GM19395 (cell line): ENCODE measurements around the gene CRADD.
"Not testable (repeated sequence)": the region's sequence is repeated elsewhere in the genome, so short reads cannot be mapped to it uniquely, and the experiment has no call there.

Experiments used
- ATAC-seq: cut with Tn5 transposase; IDR thresholded peaks from one replicate; pipeline ENCODE4 v1.9.1; 2021; ENCODE audit warnings: mild to moderate bottlenecking, moderate library complexity; ENCODE audit not compliant: unreplicated experiment

Gene CRADD

DNA sequence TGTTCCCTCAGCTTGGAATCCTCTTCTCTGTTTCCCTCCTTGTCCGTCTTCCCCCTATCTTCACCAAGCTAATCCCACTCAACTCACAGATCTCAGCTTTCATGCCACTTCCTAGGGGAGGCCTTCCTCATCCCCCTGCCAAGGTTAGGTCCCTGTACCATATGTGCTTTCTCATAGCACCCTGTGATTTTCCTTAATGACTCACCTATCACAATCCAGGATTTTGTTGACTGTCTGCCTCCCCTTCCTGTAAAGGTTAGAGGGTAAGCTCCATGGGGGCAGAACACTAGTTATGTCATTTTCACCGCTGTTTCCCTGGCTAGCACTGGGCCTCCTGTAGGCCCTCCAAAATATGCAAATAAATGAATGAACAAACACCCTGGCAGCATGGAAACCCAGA lies 57.6 kb downstream of the CRADD start:
- ATAC-seq, result no peak

DNA sequence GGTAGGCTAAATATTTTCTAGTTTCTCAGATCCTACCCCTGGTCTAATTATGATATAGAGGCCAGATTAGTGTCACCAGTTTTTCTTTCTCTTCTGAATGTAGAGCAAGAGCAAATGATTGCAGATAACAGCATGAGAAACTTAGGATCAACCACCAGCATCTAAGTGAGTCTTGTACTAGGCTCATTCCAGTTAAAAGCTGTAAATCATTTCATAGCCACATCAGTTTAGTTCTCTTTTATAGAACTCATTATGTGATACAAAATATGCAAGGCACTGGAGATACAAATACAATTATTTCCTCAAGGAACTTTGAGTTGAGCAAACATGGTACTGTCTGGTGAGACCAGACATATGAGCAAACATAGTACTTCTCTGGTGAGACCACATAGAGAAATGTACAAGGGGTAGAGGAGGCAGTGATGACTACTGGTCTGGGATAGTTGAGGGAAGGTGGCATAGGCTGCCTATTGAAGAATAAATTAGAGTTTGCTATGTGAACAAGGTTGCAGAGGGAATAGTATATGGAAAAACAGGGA lies 59.5 kb downstream of the CRADD start:
- ATAC-seq, result no peak

DNA sequence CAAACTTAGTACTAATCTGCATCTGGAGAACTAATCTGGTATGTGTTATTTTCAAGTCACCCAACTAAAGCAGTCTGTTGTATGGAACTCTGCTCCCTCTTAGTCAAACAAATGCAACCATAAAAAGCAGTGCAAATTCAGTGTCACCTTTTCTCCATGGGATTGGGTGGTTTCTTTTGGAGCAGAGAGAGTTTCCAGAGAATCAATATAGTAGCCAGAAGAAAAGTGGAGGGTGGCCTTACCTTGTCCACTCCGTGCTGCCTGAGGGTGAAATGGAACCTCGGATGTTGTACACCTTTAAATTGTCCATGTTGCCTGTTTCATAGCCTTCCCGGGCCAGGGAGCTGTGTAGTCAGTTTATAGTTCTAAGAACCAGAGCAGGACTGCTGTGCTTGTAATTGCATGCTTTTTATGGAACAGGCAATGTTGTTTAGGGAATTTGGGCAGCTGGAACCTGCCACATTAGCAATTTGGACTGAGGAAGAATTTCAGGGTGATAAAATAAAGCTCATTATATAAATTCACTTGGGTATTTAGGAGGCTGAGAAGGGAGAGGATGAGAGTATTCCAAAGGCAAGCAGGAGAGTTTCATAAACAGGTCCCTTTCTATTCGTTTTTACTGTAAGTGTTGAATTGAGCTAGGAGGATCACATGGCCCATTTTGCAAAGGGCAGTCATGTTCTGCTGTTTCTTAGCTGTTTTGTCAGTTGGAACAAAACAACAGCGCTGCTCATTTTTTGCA lies 60.5 kb downstream of the CRADD start:
- ATAC-seq, result no peak

DNA sequence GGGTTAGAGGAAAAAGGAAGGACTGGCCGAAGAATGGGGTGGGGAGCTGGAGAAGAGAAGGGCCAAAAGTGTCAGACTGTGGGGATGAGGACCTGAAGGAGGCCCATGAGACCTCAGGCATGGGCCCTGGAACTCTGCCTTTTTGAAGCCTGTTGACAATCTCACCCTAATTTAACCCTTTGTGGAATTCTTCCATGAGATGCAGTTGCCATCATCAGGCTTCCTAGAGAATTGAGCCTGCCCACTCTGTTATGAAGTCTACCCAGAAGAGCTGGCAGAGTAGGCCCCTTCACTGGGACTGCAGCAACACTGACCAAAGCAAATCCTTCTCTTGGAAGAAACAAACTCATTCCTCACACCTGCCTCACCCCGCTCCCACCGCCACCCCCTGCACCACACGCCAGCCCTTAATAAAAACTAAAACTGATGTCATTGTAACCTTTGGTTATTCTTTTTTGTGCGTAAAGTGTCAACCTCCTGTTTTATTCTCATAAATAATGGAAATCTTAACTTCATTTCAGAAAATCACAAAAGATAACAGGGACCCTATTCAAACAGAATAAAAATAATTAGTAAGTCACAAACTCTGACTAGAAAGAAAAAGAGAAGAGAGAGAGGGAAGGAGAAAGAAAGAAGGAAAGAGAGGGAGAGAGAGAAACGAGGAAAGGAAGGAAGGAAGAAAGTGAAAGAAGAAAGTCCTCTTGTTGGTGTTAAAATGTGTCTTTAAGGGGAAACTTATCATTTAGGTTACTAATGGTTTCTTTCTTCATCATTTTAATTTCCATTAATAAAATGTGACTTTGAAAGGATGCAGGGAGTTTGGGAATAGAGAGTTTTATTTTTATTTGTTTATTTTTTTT lies 61.3 kb downstream of the CRADD start:
- no peak for ATAC-seq

DNA sequence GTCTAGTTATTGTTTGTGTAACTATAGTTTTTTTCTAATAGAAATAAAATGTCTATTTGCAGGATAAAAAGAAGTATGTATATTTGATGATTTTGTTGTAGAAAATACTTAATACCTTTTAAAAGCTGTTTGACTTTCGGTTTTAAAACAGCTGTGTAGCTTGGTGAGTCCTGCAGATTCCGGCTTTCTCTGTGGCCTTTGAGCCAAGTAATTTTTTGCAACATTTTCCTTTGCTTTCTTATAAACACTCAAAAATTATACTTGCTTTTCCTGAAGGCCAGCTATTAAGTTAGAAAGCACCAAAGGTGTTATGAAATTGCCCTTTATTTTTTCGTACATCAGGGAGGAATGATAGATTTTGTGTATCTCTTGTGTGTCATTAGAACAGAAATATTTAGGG lies 63.6 kb downstream of the CRADD start:
- no peak for ATAC-seq

DNA sequence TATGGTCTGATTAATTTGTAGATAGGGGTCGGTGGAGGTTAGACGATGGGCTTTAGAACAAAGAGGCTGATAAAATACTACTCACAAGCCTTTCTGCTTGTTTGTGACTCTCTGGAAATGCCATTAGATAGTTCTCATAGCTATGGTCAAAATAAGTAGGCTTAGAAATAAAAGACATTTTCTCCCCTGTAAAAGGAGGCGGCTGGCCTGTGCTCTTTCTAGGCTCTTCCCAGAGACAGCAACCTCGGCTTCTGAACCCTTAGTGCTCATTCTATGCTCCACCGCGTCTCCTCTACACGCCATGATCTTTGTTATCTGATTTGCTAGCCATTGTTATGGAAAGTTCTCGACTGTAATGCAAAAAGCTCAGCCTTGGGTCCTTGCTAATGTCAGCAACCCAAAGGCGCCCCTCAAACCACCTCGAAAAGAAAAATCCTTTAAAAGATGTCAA lies 64.5 kb downstream of the CRADD start:
- ATAC-seq, result peak; percentile 42

DNA sequence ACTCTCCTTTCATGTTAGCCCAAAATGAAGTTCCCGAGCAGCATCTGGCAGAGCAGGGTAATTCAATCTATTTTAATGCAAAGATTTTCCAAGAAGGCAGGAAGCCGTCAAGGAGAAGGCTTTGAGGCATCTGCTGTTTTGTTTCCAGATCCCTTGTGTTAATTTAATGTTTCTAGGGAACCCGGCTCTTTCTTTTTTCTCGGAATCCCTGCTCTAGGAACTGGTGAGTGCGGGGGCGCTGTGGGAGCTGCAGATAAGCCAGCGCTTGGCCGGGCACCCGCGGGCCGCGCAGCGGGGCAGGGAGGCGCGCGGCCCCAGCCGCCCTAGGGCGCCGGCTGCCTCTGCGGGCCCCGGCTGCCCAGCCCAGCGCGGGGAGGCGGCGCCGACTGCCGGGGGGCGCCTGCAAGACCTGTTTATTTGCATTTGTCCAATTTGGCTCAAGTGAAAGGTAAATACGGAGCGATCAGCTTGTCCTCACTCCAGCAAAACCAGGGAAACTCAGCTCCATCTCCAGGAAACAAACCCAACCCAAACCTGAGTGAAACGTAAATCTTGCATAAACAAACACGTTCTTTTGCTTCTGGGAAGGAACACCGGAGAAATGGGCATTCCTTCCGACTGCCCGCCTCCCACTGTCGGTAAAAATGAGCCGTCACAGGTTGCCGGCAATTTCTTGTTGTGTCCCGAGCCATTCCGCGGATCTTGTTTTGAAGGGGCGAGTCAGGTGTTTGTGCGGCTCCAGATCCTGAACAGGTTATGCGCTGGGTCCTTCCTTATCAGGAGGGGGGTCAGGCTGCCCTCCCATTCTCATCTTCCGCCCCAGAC lies 65.1 kb downstream of the CRADD start:
- peak; percentile 87 for ATAC-seq

DNA sequence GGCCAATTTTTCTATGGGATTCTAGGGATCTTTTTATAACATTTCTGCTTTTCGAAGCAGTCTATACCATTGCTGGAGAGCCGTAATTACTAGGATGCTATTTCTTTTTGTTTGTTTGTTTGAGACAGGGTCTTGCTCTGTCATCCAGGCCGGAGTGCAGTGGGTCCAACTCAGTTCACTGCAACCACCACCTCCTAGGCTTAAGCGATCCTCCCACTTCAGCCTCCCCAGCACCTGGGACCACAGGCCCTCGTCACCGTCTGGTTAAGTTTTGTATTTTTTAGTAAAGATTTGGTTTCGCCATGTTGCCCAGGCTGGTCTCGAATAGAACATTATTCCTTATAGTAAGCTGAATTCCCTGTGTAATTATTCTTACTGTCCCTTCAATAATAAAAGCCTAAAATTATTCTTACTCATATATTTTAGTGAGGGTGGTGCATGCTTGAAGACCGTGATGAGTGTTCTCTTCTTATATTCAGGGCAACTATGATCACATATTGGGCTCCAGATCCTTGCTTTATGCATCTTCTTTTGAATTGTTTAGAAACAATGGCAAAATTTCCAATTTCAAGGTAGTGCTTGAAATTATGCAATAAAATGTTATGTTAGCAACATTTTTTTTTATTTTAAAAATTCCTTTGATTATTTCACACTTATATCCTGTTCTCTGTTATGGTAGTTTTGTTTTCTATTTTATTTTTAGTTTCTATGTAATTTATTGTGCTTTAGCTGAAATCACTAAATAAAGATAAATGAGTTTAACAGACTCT lies 66.2 kb downstream of the CRADD start:
- no peak for ATAC-seq

DNA sequence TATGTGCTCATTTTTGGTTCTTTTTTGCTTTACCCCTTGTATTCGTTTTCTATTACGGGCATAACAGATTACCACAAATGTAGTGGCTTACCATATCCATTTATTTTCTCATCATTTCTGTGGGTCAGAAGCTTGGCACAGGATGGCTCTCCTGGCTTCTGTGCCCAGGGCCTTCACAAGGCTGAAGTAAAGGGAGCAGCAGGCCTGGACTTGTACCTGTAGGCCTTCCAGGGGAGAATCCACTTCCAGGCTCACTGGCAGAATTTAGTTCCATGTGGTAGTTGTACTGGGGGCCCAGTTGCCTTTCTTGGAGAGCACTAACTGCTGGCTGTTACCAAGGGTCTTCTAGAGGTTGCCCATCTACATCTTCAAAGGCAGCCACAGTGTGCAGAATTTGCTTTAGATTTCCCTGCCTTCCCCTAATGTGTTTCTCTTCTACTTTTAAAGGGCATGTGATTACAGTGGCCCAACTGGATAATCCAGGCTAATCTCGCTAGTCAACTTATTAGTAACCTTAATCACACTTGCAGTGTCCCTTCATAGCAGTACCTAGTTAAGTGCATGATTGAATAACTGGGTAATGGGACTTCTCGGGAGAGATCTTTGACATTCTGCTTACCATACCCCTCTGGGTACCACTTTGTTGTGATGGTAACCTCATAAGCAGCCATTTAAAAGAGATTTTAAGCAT lies 67.0 kb downstream of the CRADD start:
- ATAC-seq, result no peak

DNA sequence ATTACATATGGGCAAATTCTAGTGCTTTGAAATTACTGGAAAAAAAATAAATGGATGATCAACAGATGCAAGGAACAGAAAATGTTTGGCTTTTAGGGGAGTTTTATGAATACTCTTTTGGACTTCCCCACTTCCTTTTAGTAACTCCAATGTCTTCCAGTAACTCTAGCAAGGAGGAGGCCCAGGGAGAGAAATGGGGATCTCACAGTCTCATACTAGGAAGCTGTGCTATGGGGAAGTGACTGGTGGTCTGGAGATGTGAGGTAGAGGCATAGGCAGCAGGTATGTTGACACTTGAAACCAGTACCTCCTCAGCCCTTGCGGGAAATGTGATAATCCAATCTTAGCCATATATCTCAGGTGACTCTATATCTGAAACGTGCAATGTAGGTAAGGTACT lies 68.1 kb downstream of the CRADD start:
- no peak for ATAC-seq

DNA sequence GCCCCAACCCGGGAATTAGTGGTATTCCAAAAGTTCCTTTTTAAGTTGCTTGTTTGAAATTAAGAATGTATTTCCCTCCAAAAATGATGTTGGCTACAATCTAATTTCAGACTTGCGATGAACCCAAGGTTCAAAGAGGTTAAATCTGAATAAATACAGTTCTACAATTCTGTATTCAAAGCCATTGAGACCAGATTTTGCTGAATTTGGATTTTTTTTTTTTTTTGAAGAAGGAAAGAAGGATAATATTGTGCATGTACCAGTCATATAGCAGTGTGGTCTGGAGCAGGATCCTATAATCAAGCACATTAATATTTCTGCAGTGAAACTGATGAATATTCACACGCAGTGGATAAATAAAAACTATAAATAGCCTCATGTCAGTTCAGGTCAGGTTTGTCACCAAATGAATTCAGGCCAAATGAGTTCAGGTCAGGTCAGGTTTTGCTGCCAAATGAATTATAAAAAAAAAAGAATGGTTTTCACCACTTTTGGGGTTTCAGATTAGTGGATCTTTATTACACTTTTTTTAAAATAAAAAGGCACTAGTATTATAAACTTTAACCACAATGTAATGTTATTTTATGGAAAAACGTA lies 69.5 kb downstream of the CRADD start:
- no peak for ATAC-seq

DNA sequence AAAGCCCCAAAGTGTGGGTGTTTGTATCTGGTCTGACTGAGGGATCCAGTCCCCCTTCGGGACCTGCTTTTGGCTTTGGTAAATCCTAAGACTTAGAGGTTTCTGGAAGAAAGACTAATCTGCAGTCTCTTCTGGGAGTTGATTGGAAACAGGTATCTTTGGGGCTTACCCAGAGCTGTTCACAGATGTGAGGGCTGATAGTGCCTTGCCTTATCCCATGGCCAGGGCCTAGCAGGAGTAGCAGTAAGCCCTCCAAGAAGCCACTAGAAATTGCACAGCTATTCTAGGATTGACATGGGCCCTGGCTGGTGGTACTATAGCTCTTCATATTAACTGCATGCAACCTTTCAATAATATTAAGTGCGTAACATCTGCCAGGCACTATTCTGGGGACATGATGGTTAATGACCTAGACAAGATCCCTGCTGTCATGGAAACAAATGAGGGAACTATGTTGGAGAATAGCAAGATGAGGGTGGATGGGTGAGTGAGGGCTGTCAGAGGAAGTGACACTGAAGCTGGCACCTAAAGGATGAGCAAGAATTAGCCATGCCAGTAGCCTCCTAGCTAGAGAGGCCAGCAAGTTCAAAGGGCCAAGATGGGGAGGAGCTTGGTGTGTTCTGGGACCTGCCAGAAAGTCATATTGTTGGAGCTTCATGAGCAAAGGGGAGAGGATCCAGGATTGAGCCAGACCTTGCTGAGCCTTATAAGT lies 71.7 kb downstream of the CRADD start:
- no peak for ATAC-seq

DNA sequence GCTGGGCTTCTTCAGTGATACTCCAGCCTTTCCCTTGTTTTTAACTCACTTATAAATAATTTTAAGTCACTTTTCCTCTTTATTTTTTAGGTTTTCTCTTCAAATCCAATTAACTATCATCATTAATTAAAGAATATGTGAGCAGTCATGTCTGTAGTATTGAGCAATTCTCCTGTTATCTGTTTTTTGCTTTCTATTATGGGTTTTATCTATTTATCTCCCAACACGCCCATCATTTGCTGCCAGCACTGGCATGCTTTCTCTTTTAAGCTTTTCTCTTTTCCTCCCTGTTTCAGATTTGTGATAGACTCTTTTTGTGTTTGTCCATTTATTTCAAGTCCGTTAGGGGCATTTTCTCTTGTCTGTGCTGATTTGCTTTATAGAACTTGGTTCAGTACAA lies 72.3 kb downstream of the CRADD start:
- no peak for ATAC-seq

DNA sequence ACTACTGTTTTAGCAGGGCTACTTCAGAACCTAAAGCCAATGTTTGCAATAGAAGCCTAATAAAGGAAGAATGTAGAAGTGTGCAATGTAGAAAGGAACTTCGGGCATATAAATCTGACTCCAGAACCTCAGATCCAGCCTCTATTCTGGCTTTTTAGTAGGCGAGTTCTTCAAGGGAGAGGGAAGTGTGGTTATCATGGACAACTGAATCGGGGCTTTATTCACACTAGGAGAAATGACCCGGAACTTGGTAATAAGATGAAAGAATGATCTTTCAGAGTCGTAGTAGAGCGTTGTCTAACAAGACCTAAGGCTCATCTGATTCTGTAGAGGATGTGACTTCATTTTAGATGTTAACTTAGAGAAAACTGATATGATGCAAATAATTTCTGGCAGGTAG lies 72.9 kb downstream of the CRADD start:
- ATAC-seq, result no peak

DNA sequence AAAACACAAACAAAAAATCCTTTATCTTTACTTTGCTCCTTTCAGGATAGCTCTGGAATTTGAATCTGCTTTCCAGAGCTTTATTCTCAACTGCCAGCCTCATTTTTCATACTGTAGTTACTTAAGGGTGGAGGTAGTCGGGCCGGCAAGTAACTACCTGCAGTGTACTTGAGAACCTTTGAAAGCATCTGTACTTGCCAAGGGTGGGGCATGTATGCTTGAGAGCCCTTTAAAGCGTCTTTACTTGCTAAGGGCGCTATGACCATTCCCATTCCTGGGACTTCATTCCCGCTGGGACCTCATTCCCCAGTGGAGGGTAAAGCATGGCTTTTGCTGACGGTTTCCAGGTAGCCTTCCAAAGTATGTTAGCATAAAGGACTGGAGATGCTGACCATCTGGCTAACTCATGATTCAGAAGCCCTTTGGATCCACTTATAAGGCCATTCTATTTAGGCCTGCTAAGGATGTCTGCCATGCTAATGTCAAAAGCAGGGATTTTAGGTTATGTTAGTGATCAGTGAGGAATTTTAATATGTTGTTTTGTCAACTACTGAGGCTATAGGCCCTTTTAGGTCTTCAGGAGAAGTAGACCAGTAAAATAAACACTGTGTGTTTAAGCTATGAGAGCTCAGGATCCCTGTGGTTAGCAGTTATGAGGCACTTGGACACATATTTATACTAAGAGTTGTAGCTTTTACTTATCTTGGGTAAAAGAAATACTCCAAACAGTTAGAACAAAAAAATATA lies 74.9 kb downstream of the CRADD start:
- no peak for ATAC-seq

DNA sequence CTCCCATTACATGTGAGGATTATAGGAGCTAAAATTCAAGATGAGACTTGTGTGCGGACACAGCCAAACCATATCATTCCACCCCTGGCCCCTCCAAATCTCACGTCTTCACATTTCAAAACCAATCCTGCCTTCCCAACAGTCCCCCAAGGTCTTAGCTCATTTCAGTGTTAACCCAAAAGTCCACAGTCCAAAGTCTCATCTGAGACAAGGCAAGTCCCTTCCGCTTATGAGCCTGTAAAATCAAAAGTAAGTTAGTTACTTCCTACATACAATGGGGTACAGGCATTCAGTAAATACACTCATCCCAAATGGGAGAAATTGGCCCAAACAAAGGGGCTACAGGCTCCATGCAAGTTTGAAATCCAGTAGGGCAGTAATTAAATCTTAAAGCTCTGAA lies 76.1 kb downstream of the CRADD start:
- ATAC-seq, result no peak

DNA sequence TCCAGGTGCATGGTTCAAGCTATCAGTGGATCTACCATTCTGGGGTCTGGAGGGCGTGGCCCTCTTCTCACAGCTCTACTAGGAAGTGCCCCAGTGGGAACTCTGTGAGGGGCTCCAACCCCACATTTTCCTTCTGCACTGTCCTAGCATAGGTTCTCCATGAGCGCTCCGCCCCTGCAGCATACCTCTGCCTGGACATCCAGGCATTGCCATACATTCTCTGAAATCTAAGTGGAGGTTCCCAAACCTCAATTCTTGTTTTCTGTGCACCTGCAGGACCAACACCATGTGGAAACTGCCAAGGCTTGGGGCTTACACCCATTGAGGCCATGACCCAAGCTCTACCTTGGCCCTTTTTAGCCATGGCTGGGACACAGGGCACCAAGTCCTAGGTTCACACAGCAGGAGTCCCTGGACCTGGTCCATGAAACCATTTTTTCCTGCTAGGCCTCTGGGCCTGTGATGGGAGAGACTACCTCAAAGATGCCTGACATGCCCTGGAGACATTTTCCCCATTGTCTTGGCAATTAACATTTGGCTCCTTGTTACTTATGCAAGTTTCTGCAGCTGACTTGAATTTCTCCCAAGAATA lies 76.8 kb downstream of the CRADD start:
- ATAC-seq, result no peak

DNA sequence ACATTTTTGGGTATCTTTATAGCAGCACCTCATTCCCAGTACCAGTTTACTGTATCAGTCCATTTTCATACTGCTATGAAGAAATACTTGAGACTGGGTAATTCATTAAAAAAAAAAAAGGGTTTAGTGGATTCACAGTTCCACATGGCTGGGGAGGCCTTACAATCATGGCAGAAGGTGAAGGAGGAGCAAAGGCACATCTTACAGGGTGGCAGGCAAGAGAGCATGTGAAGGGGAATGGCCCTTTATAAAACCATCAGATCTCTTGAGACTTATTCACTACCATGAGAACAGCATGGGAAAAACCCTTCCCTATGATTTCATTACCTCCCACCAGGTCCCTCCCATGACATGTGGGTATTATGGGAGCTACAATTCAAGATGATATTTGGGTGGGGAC lies 77.7 kb downstream of the CRADD start:
- not testable (repeated sequence) for ATAC-seq
